Activated effector memory CD4-positive, alpha-beta T cell treated with Interleukin-2 at 50 U/mL for 16 hours (primary cell): ENCODE measurements around the gene S100A14.
A peak's percentile ranks its signal among the peaks of the same experiment; 100 is the strongest.
"Not testable (repeated sequence)": the region's sequence is repeated elsewhere in the genome, so short reads cannot be mapped to it uniquely, and the experiment has no call there.

Source experiments
- DNase-seq: peaks from one replicate; pipeline ENCODE4 v3.0.0-alpha.2; 2020

Gene S100A14

DNA sequence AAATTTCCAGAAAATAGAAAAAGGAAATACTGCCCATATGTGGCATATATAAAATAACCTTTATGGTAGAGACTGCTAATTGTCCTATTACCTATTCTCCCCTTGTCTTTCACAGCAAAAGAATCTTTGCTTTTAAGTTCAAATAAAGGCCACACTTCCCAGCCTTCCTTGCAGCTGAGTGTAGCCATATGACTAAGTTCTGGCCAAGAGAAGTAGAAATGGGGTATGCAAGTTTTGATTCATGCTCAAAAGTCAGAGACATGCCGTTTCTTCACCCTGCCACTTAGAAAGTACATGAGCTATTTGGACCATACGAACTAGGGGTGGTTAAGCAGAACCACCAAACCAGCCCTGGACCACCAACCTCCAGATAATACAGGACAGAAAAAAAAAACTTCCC lies 32.1 kb downstream of the S100A14 start:
- no peak for DNase-seq

DNA sequence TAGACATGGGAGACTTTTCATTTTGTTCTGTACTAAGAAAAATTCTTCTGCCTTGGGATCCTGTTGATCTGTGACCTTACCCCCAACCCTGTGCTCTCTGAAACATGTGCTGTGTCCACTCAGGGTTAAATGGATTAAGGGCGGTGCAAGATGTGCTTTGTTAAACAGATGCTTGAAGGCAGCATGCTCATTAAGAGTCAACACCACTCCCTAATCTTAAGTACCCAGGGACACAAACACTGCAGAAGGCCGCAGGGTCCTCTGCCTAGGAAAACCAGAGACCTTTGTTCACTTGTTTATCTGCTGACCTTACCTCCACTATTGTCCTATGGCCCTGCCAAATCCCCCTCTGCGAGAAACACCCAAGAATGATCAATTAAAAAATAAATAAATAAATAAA lies 32.6 kb downstream of the S100A14 start:
- not testable (repeated sequence) for DNase-seq

DNA sequence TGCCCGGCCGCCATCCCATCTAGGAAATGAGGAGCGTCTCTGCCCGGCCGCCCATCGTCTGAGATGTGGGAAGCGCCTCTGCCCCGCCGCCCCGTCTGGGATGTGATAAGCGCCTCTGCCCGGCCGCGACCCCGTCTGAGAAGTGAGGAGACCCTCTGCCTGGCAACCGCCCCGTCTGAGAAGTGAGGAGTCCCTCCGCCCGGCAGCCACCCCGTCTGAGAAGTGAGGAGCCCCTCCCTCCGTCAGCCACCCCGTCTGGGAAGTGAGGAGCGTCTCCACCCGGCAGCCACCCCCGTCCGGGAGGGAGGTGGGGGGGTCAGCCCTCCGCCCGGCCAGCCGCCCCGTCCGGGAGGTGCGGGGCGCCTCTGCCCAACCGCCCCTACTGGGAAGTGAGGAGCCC lies 33.3 kb downstream of the S100A14 start:
- not testable (repeated sequence) for DNase-seq

DNA sequence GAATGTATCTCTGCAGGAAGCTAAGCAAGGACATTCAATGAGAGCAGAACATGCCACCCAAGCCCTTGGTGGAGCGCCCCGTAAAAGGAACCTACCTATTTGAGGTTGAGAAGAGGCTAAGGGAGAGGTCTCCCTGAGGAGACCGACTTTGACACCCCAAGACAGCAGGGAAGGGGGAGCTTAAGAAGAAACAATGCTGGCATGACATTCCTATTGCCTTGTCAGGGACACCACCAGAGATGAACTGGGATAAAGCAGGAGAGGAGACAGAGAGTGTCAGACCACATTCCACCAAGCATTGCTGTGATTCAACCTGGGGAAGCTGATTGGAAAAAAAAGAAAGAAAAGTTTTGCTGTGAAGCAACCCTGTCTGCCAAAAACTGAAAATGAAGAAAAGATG lies 37.2 kb downstream of the S100A14 start:
- no peak for DNase-seq

DNA sequence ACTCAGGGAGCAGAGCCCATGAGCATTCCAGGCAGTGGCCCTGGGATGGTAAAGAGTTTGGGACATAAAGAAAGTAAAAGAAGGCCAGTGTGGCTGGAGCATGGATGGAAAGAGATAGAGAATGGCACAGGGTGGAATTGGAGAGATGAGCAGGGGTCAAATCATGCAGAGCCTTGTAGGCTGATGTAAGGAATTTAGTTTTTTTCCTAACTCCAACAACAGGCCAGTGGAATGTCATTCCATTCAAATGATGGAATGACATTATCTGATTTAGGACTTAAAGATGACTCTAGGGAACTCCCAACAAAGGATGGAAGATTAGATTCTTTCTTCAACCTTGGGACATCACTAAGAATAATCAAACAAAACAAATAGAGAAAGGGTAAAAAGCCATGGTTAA lies 37.6 kb downstream of the S100A14 start:
- DNase-seq, result no peak

DNA sequence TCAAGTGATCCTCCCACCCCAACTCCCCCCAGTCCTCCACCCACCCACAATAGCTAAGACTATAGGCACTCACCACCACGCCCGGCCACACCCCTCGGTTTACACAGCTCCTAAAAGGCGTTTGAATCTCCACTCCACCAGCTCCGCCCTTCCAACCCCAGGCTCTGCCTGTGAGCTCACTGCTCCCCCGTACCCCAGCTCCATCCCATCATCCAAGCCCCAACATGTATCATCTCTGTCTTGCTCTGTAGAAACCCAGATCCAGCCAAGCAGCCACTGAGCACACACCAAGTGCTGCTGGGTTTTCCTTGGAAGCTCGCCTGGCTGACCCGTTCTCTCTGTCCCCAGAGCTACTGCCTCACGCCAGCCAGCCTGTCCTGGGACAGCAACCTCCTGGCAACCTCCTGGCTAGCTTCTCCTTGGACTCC lies 38.5 kb downstream of the S100A14 start:
- DNase-seq, result no peak

DNA sequence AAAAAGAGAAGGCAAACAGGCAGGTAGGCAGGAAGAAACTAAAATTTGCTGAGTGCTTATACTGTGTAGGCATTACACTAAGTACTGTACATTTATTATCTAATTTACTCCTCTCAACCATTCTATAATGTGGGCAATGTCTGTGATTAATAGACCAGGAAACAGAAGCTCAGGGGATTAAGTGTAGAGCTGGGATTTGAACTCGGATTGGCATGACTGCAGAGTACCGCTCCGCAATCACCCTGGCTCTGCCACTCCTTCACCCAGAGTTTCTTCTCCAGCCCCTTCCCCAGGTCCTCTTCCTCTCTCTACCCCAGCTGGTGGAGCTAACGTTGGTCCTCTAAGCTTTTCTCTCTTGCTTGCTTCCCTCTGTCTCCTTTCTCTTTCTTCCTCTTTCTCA lies 39.0 kb downstream of the S100A14 start:
- no peak for DNase-seq

DNA sequence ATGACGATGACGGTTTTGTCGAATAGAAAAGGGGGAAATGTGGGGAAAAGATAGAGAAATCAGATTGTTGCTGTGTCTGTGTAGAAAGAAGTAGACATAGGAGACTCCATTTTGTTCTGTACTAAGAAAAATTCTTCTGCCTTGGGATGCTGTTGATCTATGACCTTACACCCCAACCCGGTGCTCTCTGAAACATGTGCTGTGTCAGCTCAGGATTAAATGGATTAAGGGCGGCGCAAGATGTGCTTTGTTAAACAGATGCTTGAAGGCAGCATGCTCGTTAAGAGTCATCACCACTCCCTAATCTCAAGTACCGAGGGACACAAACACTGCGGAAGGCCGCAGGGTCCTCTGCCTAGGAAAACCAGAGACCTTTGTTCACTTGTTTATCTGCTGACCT lies 40.6 kb downstream of the S100A14 start:
- not testable (repeated sequence) for DNase-seq

DNA sequence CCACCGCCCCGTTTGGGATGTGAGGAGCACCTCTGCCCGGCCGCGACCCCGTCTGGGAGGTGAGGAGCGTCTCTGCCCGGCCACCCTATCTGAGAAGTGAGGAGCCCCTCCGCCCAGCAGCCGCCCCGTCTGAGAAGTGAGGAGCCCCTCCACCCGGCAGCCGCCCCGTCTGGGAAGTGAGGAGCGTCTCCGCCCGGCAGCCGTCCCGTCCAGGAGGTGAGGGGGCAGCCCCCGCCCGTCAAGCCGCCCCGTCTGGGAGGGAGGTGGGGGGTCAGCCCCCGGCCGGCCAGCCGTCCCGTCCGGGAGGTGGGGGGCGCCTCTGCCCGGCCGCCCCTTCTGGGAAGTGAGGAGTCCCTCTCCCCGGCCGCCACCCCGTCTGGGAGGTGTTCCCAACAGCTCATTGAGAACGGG lies 41.0 kb downstream of the S100A14 start:
- DNase-seq, result not testable (repeated sequence)

DNA sequence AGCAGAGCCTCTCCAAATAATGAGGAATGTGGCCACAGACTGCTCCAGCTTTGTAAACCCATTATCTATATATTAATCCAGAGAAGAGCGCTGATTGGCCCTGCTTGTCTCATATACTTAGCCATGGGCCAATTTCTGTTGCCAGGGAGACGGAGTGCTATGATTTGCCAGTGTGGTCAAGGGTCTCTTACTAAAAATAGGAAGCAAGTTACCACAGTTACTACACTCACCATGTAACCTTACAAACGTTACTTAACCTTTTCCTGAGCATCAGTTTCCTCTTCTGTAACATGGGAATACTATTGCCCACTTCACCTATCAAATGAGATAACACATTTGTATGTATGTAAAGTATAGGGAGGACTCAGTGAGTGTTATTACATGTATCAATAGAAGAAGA lies 42.8 kb downstream of the S100A14 start:
- DNase-seq, result no peak

DNA sequence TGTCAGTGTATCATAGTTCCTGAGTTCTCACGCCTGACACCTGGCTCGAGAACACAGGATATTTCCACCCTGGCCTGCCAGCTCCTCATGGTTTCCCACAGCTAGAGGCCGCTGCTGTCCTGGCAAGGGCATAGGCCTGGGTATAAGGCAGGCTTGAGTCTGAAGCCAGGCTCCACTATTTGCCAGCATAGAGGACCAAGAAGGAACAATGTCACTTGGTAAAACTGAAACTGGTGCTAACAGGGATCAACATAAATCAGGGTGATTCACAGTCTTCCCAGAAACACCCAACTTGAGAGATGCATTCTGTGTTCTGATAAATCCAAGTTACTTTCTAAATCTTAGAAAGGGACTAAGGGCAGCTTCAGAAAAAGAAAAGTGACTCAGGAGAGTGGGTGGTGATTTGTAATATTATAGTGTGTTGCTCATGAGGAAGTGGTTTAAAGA lies 43.5 kb downstream of the S100A14 start:
- peak; percentile 36 for DNase-seq

DNA sequence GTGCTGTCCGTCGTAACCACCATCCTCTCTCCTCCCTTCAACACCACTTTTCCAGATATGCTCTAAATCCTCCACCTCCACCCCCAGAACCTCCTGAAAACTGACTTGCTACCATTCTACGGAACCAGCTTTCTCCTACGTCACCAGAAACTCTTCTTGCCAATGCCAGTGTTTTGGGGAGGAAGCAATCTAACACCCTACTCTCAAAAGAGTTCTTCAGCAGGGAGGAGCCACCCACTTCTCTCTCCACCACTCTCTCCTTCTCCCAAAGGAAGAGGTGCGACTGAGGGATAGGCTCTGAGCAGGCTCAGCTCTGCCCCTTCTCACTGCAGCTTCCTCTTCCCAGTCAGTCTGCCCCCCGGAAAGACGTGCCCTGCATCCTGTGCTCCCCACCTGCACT lies 44.4 kb downstream of the S100A14 start:
- DNase-seq, result no peak

DNA sequence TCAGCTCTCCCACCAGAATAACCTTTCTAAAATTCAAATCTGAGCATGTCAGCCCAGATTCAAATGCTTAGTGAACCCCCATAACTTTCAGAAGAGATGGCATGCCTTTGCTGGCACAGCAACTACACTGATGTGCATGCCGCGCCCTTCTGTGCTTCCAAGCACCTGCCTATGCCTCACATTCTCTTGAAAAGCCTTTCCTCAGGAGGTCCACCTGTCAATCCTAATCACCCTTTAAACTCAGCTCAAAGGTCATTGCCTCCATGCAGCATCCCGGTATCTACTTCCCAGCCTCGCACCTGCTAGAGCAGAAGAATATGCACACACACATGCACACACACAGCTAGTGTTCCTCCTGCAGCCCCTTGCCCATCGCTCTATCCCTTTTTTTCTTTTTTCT lies 45.3 kb downstream of the S100A14 start:
- no peak for DNase-seq

DNA sequence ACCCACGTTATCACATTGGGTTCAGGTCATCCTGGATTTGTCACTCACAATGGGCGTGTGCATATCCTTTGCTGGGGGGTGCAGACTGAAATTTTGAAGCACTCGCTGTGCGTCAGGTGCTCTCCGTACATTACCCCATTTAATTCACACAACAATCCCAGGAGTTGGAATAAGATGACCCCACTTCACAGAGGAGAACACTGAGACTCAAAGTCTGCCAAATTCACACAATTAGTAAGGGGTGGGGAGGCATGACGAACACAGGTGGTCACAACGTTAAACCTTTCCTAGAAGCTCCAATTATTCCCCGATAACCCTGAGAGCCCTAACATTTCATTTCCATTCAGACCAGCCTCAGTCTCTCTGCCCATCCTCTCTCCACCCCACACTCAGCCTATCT lies 46.7 kb downstream of the S100A14 start:
- no peak for DNase-seq

DNA sequence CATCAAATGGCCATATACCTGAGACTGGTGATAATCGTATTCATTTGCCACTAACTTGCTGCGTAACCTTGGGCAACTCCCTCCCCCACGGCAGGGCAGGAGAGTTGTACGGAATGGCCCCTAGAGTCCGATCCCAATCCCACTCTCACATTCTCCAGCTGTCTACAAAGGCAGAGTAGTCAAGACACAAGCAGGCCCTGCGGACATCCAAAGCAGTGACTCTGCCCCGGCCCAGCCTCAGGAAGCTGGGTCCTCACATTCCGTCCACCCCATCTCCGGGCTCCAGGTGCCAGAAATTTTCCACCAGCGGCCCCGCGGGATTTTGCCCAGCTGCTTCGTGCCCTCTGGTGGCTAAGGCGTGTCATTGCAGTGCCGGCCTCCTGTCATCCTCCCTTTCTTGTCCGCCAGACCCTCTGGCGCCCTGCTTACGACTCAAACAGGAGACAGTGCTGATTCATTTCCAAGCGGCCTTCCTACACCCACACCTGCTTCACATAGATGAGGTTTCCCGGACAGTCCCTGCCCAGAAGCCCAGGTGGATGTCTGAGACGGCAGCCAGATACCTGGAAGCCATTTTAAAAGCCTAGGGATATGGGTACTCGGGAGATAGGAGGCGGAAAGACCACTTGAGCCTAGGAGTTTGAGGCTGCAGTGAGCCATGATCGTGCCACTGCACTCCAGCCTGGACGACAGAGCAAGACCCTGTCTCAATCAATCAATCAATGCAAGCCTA lies 47.6 kb downstream of the S100A14 start:
- DNase-seq, result peak; percentile 69

DNA sequence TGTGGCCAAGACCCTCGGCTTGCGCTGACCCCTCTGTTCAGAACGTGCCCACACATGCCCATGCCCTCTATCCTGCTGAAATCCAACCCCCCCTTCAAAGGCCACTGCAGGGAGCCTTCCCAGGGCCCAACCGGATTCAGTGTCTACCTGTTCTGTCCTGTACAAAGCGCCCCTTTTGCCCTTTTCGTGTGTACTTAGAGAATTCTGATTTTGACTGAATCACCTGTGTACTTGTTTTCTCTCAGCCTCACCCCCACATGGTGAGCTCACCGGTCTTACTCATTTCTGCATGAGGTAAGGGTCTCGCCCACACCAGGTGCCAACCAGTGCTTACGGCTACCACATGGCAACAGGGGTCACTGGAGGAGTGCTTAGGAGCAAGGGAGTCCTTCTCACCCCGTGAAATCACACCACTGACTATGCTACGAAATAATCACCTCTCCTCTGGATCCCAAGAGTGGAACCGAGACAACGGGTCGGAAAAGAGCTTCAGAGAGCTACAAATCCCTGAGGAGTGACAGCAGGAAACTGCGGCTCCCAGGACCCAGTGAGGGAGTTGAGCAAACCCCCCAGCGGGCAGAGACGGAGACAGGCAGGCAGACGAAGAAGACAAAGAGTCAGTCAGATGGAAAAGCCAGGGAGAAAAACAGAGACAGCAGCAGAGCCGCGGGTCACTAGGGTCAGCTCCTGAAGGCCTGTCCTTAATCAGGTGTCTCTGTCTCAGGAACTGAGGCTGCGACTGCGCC lies 48.3 kb downstream of the S100A14 start:
- DNase-seq, result no peak

DNA sequence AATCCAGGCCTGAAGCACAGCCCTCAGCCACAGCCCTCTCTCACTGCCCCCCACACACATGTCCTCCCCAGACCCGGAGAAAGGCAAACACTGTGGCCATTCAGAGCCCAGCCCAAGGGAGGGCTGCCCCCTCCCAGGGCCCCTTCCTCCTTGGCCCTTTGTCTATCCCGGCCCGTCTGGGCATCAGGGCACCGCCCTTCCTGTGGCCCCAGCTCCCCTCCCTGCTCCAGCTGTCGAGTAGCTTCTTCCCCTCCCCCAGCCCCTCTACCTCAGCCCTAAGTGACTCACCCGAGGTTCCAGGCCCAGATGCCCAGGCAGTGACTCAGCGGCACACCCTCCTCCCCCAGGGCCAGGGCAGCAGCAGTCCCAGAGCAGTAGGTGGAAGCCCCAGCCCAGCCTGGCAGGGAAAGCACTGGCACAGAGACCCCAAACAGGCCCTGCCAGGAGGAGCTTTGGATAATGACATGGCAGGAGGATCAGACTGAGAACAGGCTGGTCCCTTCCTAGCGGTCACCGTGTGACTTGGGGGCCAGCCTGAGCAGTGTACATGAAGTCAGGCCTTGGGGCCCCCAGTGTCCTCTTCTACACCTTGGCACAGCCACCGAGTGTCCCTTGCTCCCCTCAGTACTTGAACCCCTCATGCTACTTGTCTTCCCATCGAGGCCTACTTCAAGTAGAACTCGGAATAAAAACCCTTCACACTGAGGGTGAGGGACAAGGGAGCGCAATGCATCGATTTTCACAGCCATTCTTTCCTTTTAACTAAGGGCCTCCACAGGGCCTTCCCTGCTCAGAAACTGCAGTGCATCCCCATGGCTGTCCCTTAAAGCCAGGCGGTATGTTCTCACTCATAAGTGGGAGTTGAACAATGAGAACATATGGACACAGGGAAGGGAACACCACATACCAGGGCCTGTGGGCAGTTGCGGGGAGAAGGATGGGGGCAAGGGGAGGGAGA lies 49.4 kb downstream of the S100A14 start:
- DNase-seq, result peak; percentile 88

DNA sequence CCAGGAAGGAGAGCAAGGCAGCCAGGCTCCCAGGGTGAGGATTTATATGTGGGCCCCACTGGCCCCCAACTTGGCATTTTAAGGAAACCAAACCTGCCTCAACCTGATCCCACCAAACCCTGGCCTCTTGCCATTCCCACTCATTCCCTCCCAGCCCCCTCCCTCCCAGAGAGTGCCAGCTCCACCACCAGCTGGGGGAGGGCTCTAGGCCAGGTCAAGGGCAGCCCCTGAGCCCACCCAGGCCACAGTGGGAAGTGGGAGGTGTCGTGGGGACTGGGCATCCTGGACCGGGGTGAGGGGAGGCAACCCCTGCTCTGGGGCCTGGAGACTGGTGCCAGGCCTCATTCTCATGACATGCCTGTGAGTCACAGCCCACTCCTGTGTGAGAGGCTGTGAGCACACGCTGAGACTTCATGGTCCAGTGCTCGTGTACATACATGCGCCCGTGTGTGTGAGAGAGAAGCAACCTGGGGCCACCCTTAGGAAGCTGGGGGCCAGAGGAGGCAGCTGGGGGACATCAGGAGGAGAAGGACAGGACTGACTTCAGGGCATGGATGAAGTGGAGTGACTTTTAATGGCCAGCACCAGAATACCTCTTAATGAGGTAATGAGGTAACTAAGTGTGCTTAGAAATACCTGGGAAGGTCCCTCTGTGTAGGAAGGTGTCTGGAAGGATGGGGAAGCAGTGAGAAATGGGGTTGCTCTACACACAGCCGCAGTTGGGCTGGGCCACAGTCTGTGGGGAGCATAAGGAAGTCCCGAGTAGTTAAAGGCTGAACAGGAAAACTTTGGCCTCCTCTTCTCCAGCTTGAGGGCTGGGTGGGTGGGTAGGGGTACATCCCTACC lies 50.4 kb downstream of the S100A14 start, which contains the start of gene S100A2:
Gene S100A2, minus strand, starts transcription at position 316 of the 846 bp plus-strand sequence. CDS start 1,967 bp downstream, outside the sequence.
- DNase-seq, result peak; percentile 30
